Caco-2 (cell line): Measurements from ENCODE around the gene CCDC137. TPM values are rescaled to one million over a fixed set of nuclear protein-coding genes. Genes with fewer than 3 reads are reported as not detected.

Experiments used
- BruUV-seq: library from RNA; stranded (reverse); fragments of 400-500 nt; replicated peaks from 2 replicates; lab custom pipeline; 2021; lab: Mats Ljungman, UMichigan
- CTCF ChIA-PET: fragments of 300-600 bp; sonication (Branson Sonifier 250); formaldehyde crosslinking; loops from one replicate; lab custom pipeline; 2022; ENCODE audit warnings: antibody characterized with exemption; lab: Charles Lee
- POLR2A ChIA-PET: fragments of 300-600 bp; sonication (Branson Sonifier 250); formaldehyde crosslinking; loops from one replicate; lab custom pipeline; 2022; ENCODE audit warnings: antibody characterized with exemption; lab: Charles Lee
- DNase-seq, 2 experiments: peaks; one replicate each; pipeline versions ENCODE4 v3.0.0 to v3.0.0-alpha.2; 2020 to 2022
- H3K27me3 ChIP-seq: replicated peaks from 2 replicates; pipeline ENCODE4 v1.6.0; 2011; ENCODE audit warnings: low read length; ENCODE audit not compliant: control insufficient read depth, insufficient read depth
- H3K36me3 ChIP-seq: 2 replicates; pipeline ENCODE4 v1.5.1; 2011; ENCODE audit warnings: low read length; ENCODE audit not compliant: control insufficient read depth, insufficient read depth
- H3K4me1 ChIP-seq: fragments of 250-450 bp; sonication (Bioruptor Pico); 2 replicates; pipeline ENCODE4 v1.5.1; 2020; ENCODE audit warnings: mild to moderate bottlenecking
- H3K4me3 ChIP-seq: 2 replicates; pipeline ENCODE4 v1.5.1; 2011; ENCODE audit warnings: low read depth, mild to moderate bottlenecking, control low read depth, low read length
- H3K9me3 ChIP-seq: fragments of 250-450 bp; sonication (Bioruptor Pico); 2 replicates; pipeline ENCODE4 v1.5.1; 2020; ENCODE audit warnings: mild to moderate bottlenecking, moderate library complexity
- H3K27ac Mint-ChIP-seq: one replicate; pipeline ENCODE4 v1.8.0; 2022; ENCODE audit warnings: mixed read lengths; ENCODE audit not compliant: unreplicated experiment
- H3K27me3 Mint-ChIP-seq: one replicate; pipeline ENCODE4 v1.8.0; 2022; ENCODE audit warnings: mixed read lengths; ENCODE audit not compliant: insufficient read depth, unreplicated experiment
- H3K36me3 Mint-ChIP-seq: one replicate; pipeline ENCODE4 v1.8.0; 2022; ENCODE audit warnings: mild to moderate bottlenecking, mixed read lengths; ENCODE audit not compliant: insufficient read depth, unreplicated experiment
- H3K4me1 Mint-ChIP-seq: one replicate; pipeline ENCODE4 v1.8.0; 2022; ENCODE audit warnings: low read depth, mixed read lengths; ENCODE audit not compliant: unreplicated experiment
- H3K4me3 Mint-ChIP-seq: one replicate; pipeline ENCODE4 v1.8.0; 2022; ENCODE audit warnings: mild to moderate bottlenecking, moderate library complexity, mixed read lengths; ENCODE audit not compliant: unreplicated experiment
- H3K9me3 Mint-ChIP-seq: one replicate; pipeline ENCODE4 v1.8.0; 2022; ENCODE audit warnings: mixed read lengths; ENCODE audit not compliant: unreplicated experiment
- intact Hi-C: fragments of 100-400 bp; cut with micrococcal nuclease; formaldehyde crosslinking; loops from one replicate; pipeline ENCODE4 v1.10.0; 2022; ENCODE audit not compliant: unreplicated experiment
- total RNA-seq: library from RNA; stranded (reverse); gene quantifications from 2 replicates; pipeline ENCODE4 v1.2.3, GENCODE V29; 2022
- TF ChIP-seq, protein P1 (sequence below), 2 experiments: fragments of 200-600 bp in 1 of 2; IDR thresholded peaks; 1 replicate in 1 of 2; 2 replicates in 1 of 2; pipeline versions ENCODE4 v1.5.1 to v1.8.0; 2011 to 2022; ENCODE audit warnings: antibody characterized with exemption in 1 of 2, control low read depth in 1 of 2, inconsistent platforms in 1 of 2, low read depth in 1 of 2, low read length in 1 of 2, mild to moderate bottlenecking in 1 of 2, moderate library complexity in 1 of 2; ENCODE audit not compliant: insufficient read depth in 1 of 2, severe bottlenecking in 1 of 2, unreplicated experiment in 1 of 2

CCDC137 gene
- total RNA-seq, 1 experiment from 2014 or later = 50.5 TPM

DNA sequence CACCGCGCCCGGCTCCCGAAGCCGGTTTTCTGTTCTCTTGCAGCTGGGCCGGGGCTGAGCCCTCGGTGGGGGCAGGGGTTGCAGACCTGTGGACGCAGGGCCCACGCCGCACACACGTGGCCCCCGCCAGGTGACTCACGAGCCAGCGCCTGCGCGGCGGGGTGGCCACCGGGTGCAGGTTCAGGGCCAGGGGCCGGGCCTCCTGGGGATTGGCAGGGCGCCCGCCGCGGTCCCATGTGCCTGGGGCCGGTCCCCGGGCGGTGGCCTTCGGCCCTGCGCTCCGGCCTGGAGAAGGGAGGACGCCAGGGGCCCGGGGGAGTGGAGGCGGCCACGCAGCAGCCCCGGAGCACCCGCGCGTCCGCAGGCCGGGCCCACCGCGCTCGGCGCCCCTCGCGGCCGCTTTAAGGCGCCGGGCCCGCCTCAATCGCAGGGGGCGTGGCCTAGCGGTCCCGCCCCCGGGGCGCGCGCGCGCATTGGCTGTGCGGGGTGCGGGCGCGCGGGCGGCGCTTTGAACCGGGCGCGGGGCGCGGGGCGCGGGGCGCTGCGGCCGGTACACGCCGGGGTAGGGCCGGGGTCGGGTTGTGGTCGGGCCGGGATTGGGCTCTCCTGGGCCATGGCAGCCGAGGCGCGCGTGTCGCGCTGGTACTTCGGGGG, 45.4 kb downstream of the CCDC137 start, which contains the start of gene SLC25A10:
TSS of gene SLC25A10 (plus strand) at position 471 of the 654 bp plus-strand sequence. CDS start at position 614, 143 bp downstream.
- intact Hi-C loops = loop anchor here (1.0 kb wide), 1 partner anchor 9 kb away; the partner anchor contains the start of gene MRPL12
- ChIA-PET POLR2A (interaction anchor here (0.6 to 2.1 kb wide), 4 partner anchors 9 to 716 kb away, joined by 3 to 11 read pairs (median 7); partner anchors contain the start of gene MRPL12), CTCF (interaction anchor here (0.5 to 1.5 kb wide), 5 partner anchors 9 to 489 kb away, joined by 3 to 6 read pairs (median 5); partner anchors contain the start of genes CEP131 and MRPL12)
- TF ChIP-seq, protein P1, sequence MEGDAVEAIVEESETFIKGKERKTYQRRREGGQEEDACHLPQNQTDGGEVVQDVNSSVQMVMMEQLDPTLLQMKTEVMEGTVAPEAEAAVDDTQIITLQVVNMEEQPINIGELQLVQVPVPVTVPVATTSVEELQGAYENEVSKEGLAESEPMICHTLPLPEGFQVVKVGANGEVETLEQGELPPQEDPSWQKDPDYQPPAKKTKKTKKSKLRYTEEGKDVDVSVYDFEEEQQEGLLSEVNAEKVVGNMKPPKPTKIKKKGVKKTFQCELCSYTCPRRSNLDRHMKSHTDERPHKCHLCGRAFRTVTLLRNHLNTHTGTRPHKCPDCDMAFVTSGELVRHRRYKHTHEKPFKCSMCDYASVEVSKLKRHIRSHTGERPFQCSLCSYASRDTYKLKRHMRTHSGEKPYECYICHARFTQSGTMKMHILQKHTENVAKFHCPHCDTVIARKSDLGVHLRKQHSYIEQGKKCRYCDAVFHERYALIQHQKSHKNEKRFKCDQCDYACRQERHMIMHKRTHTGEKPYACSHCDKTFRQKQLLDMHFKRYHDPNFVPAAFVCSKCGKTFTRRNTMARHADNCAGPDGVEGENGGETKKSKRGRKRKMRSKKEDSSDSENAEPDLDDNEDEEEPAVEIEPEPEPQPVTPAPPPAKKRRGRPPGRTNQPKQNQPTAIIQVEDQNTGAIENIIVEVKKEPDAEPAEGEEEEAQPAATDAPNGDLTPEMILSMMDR (IDR thresholded peaks at IDR 0.05; ENCODE audit: insufficient read depth in 1 of 2, low read depth in 1 of 2, low read length in 1 of 2, severe bottlenecking in 1 of 2, unreplicated experiment in 1 of 2) = no peak
- peaks cover 1% of the 10 kb centered on the region for H3K36me3 ChIP-seq
- no peaks in the 10 kb centered on the region for H3K9me3 ChIP-seq
- H3K27me3 Mint-ChIP-seq = no peaks in the 10 kb centered on the region
- no peaks in the 10 kb centered on the region for H3K27me3 ChIP-seq
- peak within 1 kb of the TSS; percentile 98 for H3K4me3 Mint-ChIP-seq
- peaks cover 9% of the 10 kb centered on the region for H3K4me1 Mint-ChIP-seq
- H3K36me3 Mint-ChIP-seq = peaks cover 73% of the 10 kb centered on the region
- no peaks in the 10 kb centered on the region for H3K9me3 Mint-ChIP-seq
- DNase-seq = peak; percentile 92 to 95
- H3K4me1 ChIP-seq = peaks cover 31% of the 10 kb centered on the region
- BruUV-seq = no TSS peak
- H3K4me3 ChIP-seq = peak within 1 kb of the TSS; percentile 65
- H3K27ac Mint-ChIP-seq = peak within 1 kb of the TSS; percentile 91

DNA sequence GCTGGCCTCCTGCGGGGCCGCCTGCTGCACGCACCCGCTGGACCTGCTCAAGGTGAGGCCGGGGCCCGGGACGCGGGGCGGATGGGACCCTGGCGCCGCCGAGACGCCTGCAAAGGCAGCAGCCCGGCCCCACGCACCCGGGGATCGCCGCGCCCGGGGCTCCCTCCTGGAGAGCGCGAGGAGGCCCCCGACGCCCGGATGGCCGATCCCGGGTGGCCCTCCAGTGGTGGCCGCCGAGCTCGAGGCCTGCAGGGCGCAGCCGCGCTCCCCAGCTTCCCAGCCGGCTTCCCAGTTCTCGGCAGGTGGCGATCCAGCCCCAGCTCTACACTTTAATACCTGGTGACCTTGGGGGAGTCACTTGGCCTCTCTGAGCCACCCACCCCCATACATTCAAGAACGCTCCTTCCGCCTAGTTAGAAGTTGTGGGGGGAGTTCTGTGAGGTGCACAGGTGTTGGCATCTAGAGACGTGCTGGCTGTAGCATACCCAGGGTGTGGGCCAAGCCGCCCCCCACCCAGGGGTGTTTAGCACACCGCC, 46.0 kb downstream of the CCDC137 start:
- peaks cover 67% of the 10 kb centered on the region for H3K36me3 Mint-ChIP-seq
- no peaks in the 10 kb centered on the region for H3K9me3 Mint-ChIP-seq
- CTCF ChIA-PET = interaction anchor here (0.5 to 1.5 kb wide), 3 partner anchors 9 to 490 kb away, joined by 3 to 6 read pairs (median 5); partner anchors contain the start of genes CEP131 and MRPL12
- H3K36me3 ChIP-seq = peaks cover 1% of the 10 kb centered on the region
- peak overlapping the region; percentile 98 for H3K4me3 Mint-ChIP-seq
- H3K27me3 Mint-ChIP-seq = no peaks in the 10 kb centered on the region
- no peaks in the 10 kb centered on the region for H3K27me3 ChIP-seq
- peaks cover 31% of the 10 kb centered on the region for H3K4me1 ChIP-seq
- peaks cover 9% of the 10 kb centered on the region for H3K4me1 Mint-ChIP-seq
- no peaks in the 10 kb centered on the region for H3K9me3 ChIP-seq
- peak; percentile 61 to 79 for DNase-seq
- TF ChIP-seq, protein P1 (IDR thresholded peaks at IDR 0.05; ENCODE audit: insufficient read depth in 1 of 2, low read depth in 1 of 2, low read length in 1 of 2, severe bottlenecking in 1 of 2, unreplicated experiment in 1 of 2) = peak in 1 of 2 experiments; percentile 34
- POLR2A ChIA-PET = interaction anchor here (1.5 to 2.1 kb wide), 2 partner anchors 9 to 10 kb away, joined by 10 to 11 read pairs; partner anchors contain the start of gene MRPL12
- TSS peak; percentile 4 for BruUV-seq
- intact Hi-C loops = no loop called here
- H3K27ac Mint-ChIP-seq = peak overlapping the region; percentile 91
- H3K4me3 ChIP-seq = peak overlapping the region; percentile 65

DNA sequence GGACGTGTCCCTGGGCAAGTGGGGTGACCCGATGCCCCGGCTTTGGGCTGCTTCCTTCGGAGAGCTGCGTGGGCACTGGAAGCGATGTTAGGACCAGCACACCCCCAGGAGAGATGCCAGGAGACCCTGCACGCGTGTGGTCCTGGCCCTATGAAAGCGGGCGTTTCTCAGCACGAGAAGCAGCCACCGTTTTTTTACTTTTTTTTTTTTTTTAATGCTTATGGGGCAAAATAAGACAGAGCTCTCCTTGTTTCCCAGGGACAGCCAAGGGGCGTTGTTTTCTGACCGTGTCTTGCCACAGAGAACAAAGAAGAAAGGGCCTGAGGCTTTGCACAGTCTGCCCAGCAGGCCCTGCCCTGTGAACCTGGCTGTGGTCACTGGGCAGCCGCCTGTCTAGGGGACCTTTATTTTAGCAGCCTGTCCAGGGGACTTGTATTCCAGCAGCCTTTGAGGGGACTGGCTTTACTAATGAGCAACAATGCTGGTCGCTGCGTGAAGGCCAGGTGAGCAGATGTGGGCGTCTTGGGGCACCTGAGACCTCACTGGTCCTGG, 46.5 kb downstream of the CCDC137 start:
- CTCF ChIA-PET = interaction anchor here (1.5 kb wide), 1 partner anchor 246 kb away, joined by 6 read pairs; no protein-coding TSS in a partner anchor
- no peaks in the 10 kb centered on the region for H3K9me3 ChIP-seq
- TF ChIP-seq, protein P1 (IDR thresholded peaks at IDR 0.05; ENCODE audit: insufficient read depth in 1 of 2, low read depth in 1 of 2, low read length in 1 of 2, severe bottlenecking in 1 of 2, unreplicated experiment in 1 of 2) = no peak
- H3K36me3 ChIP-seq = no peaks in the 10 kb centered on the region; the same call in none of the 2 replicates
- Mint-ChIP-seq H3K36me3 (peaks cover 64% of the 10 kb centered on the region), H3K27ac (peak overlapping the region; percentile 91), H3K4me3 (peak overlapping the region; percentile 98), H3K27me3 (no peaks in the 10 kb centered on the region), H3K4me1 (peaks cover 9% of the 10 kb centered on the region), H3K9me3 (no peaks in the 10 kb centered on the region)
- H3K4me1 ChIP-seq = peaks cover 31% of the 10 kb centered on the region
- intact Hi-C loops = no loop called here
- no peaks in the 10 kb centered on the region for H3K27me3 ChIP-seq
- DNase-seq = peak in 1 of 2 experiments; percentile 37
- no TSS peak for BruUV-seq
- H3K4me3 ChIP-seq = peak overlapping the region; percentile 65
- POLR2A ChIA-PET = interaction anchor here (1.5 to 2.1 kb wide), 2 partner anchors 9 to 10 kb away, joined by 10 to 11 read pairs; partner anchors contain the start of gene MRPL12
